CD14-positive monocyte (primary cell): ENCODE data around the gene ATG4B. TPM values are rescaled to one million over a fixed set of nuclear protein-coding genes. Genes with fewer than 3 reads are reported as not detected.

ENCODE experiments used
- DNase-seq, 3 donors: peaks; one replicate each; pipeline ENCODE4 v3.0.0-alpha.2; 2011 to 2022
- H2AFZ ChIP-seq: 2 replicates; pipeline ENCODE4 v1.6.0; 2012; ENCODE audit warnings: mild to moderate bottlenecking, low read depth, low read length, inconsistent platforms; ENCODE audit not compliant: insufficient read depth, poor library complexity, severe bottlenecking
- H3K27ac ChIP-seq, 2 donors: 1 replicate in 1 of 2; 2 replicates in 1 of 2; pipeline ENCODE4 v1.5.1; 2012 to 2013; ENCODE audit warnings: low read length in 2 of 2, control low read depth in 1 of 2, inconsistent platforms in 1 of 2, low read depth in 1 of 2, mild to moderate bottlenecking in 1 of 2
- H3K27me3 ChIP-seq, 2 donors: one replicate each; pipeline versions ENCODE4 v1.6.0 to v1.6.1; 2011 to 2013; ENCODE audit warnings: low read length in 2 of 2; ENCODE audit not compliant: control insufficient read depth in 2 of 2, insufficient read depth in 2 of 2
- H3K36me3 ChIP-seq, 2 donors: replicated peaks in 1 of 2; 1 replicate in 1 of 2; 2 replicates in 1 of 2; pipeline versions ENCODE4 v1.5.1 to v1.6.1; 2012 to 2013; ENCODE audit warnings: low read length in 2 of 2, control low read depth in 1 of 2, inconsistent platforms in 1 of 2, mild to moderate bottlenecking in 1 of 2; ENCODE audit not compliant: insufficient read depth in 2 of 2, control insufficient read depth in 1 of 2
- H3K4me1 ChIP-seq, 2 donors: 1 replicate in 1 of 2; 2 replicates in 1 of 2; pipeline versions ENCODE4 v1.5.1 to v1.6.1; 2012 to 2013; ENCODE audit warnings: low read length in 2 of 2, control low read depth in 1 of 2, inconsistent platforms in 1 of 2, mild to moderate bottlenecking in 1 of 2, moderate library complexity in 1 of 2; ENCODE audit not compliant: insufficient read depth in 2 of 2, control insufficient read depth in 1 of 2
- H3K4me2 ChIP-seq: replicated peaks from 2 replicates; pipeline ENCODE3; 2012; ENCODE audit warnings: low read length, moderate library complexity, mild to moderate bottlenecking; ENCODE audit not compliant: poor library complexity, severe bottlenecking; ENCODE audit errors: extremely low read depth
- H3K4me3 ChIP-seq, 3 experiments: fragments of 200-600 bp in 1 of 3; sonication (generic) in 1 of 3; replicated peaks in 1 of 3; 1 replicate in 2 of 3; 2 replicates in 1 of 3; pipeline ENCODE4 v1.5.1; 2011 to 2013; ENCODE audit warnings: low read length in 3 of 3, mild to moderate bottlenecking in 3 of 3, control low read depth in 2 of 3, low read depth in 2 of 3, inconsistent platforms in 1 of 3, moderate library complexity in 1 of 3
- H3K79me2 ChIP-seq: 2 replicates; pipeline ENCODE4 v1.6.0; 2012; ENCODE audit warnings: mild to moderate bottlenecking, control low read depth, inconsistent platforms, low read length, moderate library complexity; ENCODE audit not compliant: insufficient read depth
- H3K9ac ChIP-seq: 2 replicates; pipeline ENCODE4 v1.6.0; 2017; ENCODE audit warnings: low read length, mild to moderate bottlenecking; ENCODE audit not compliant: insufficient read depth, poor library complexity, severe bottlenecking
- H3K9me3 ChIP-seq, 2 donors: replicated peaks in 1 of 2; 1 replicate in 1 of 2; 2 replicates in 1 of 2; pipeline versions ENCODE4 v1.5.1 to v1.6.1; 2012 to 2013; ENCODE audit warnings: low read length in 2 of 2, control low read depth in 1 of 2; ENCODE audit not compliant: control insufficient read depth in 1 of 2, insufficient read depth in 1 of 2
- H4K20me1 ChIP-seq: 2 replicates; pipeline ENCODE4 v1.6.0; 2012; ENCODE audit warnings: mild to moderate bottlenecking, low read length, control low read depth, moderate library complexity; ENCODE audit not compliant: insufficient read depth
- H3K27ac Mint-ChIP-seq, 7 donors: one replicate each; pipeline ENCODE4 v1.8.0; 2020; ENCODE audit warnings: mild to moderate bottlenecking in 7 of 7, mixed read lengths in 7 of 7, moderate library complexity in 6 of 7, inconsistent platforms in 2 of 7
- H3K27me3 Mint-ChIP-seq, 3 donors: one replicate each; pipeline ENCODE4 v1.8.0; 2021 to 2022; ENCODE audit warnings: low read depth in 3 of 3, mild to moderate bottlenecking in 3 of 3, mixed read lengths in 3 of 3, moderate library complexity in 3 of 3, inconsistent platforms in 1 of 3
- H3K36me3 Mint-ChIP-seq, 2 donors: one replicate each; pipeline ENCODE4 v1.8.0; 2020; ENCODE audit warnings: mixed read lengths in 2 of 2, inconsistent platforms in 1 of 2, mild to moderate bottlenecking in 1 of 2
- H3K4me1 Mint-ChIP-seq: one replicate; pipeline ENCODE4 v1.8.0; 2020; ENCODE audit warnings: mild to moderate bottlenecking, mixed read lengths
- H3K4me3 Mint-ChIP-seq, 2 donors: one replicate each; pipeline ENCODE4 v1.8.0; 2020; ENCODE audit warnings: mild to moderate bottlenecking in 2 of 2, mixed read lengths in 2 of 2, moderate library complexity in 1 of 2
- H3K9me3 Mint-ChIP-seq, 7 donors: one replicate each; pipeline ENCODE4 v1.8.0; 2020 to 2022; ENCODE audit warnings: mixed read lengths in 7 of 7, mild to moderate bottlenecking in 6 of 7, moderate library complexity in 6 of 7, inconsistent platforms in 2 of 7
- CTCF ChIP-seq: fragments of 200-600 bp; IDR thresholded peaks from one replicate; pipeline ENCODE4 v1.8.0; 2022; ENCODE audit warnings: antibody characterized with exemption, mild to moderate bottlenecking
- WGBS: methylation state at CpG from one replicate; pipeline ENCODE4 v1.1.5; 2013; ENCODE audit warnings: missing lambda C conversion rate; ENCODE audit not compliant: insufficient coverage; 5-methylcytosine and 5-hydroxymethylcytosine counted together
- intact Hi-C, 2 donors: fragments of 100-400 bp; cut with micrococcal nuclease; formaldehyde crosslinking; loops; one replicate each; pipeline versions ENCODE4 v1.15.0 to v1.15.1; 2023
- polyA plus RNA-seq, 3 donors: library from polyadenylated mRNA; depleted of rRNA in 1 of 3; unstranded in 2 of 3; stranded (reverse) in 1 of 3; fragments of 300-500 nt in 2 of 3; fragments of >200 nt in 1 of 3; fragmentation: Illumina TruSeq in 2 of 3; gene quantifications; 1 replicate in 2 of 3; 2 replicates in 1 of 3; pipeline ENCODE4 v1.2.3, GENCODE V29; 2012 to 2021

The ATG4B gene
- polyA plus RNA-seq, 3 donors: 54.5 to 202 (median 58.9) TPM

GRCh38 chr2:241678307-241678706 is 40.8 kb downstream of the ATG4B start:
- peaks cover 0 to 2% (median 0%) of the 10 kb centered on the region in 3 donors for H3K27me3 Mint-ChIP-seq
- H3K36me3 Mint-ChIP-seq: peaks cover 52 to 82% of the 10 kb centered on the region in 2 donors
- peak overlapping the region in 2 of 7 donors; percentile 15 to 76 for H3K27ac Mint-ChIP-seq
- H3K79me2 ChIP-seq: peaks cover 7% of the 10 kb centered on the region
- no peak overlapping the region for H2AFZ ChIP-seq
- no peaks in the 10 kb centered on the region for H3K4me1 ChIP-seq
- TF ChIP-seq CTCF: no peak
- H3K27ac ChIP-seq: no peak overlapping the region
- WGBS: 97% methylated on average over 18 of the region's 18 CpGs
- H3K4me2 ChIP-seq: no peak overlapping the region
- H3K9me3 ChIP-seq: no peaks in the 10 kb centered on the region
- H3K4me3 Mint-ChIP-seq: no peak overlapping the region
- no peak overlapping the region for H3K9ac ChIP-seq
- H3K9me3 Mint-ChIP-seq: no peaks in the 10 kb centered on the region
- no peak overlapping the region for H3K4me3 ChIP-seq
- no peaks in the 10 kb centered on the region for H4K20me1 ChIP-seq
- intact Hi-C loops: no loop called here
- H3K36me3 ChIP-seq: peaks cover 47 to 90% of the 10 kb centered on the region in 2 donors
- H3K4me1 Mint-ChIP-seq: no peaks in the 10 kb centered on the region
- H3K27me3 ChIP-seq: no peaks in the 10 kb centered on the region
- DNase-seq: no peak

GRCh38 chr2:241678784-241679540 is 41.5 kb downstream of the ATG4B start:
- WGBS: 93% methylated on average over 18 of the region's 22 CpGs
- no peaks in the 10 kb centered on the region for H3K9me3 ChIP-seq
- peak overlapping the region in 2 of 7 donors; percentile 43 to 73 for H3K27ac Mint-ChIP-seq
- H3K4me2 ChIP-seq: no peak overlapping the region
- DNase-seq: no peak
- no peak for TF ChIP-seq CTCF
- no peak overlapping the region for H3K4me3 ChIP-seq
- H3K27me3 Mint-ChIP-seq: peaks cover 0 to 2% (median 0%) of the 10 kb centered on the region in 3 donors
- no peak overlapping the region for H2AFZ ChIP-seq
- no peaks in the 10 kb centered on the region for H3K4me1 Mint-ChIP-seq
- peaks cover 13% of the 10 kb centered on the region for H3K79me2 ChIP-seq
- no peak overlapping the region for H3K9ac ChIP-seq
- H3K27ac ChIP-seq: no peak overlapping the region
- H3K4me3 Mint-ChIP-seq: no peak overlapping the region
- H3K36me3 ChIP-seq: peaks cover 47 to 96% of the 10 kb centered on the region in 2 donors
- no peaks in the 10 kb centered on the region for H4K20me1 ChIP-seq
- intact Hi-C loops: no loop called here
- H3K36me3 Mint-ChIP-seq: peaks cover 54 to 82% of the 10 kb centered on the region in 2 donors
- no peaks in the 10 kb centered on the region for H3K9me3 Mint-ChIP-seq
- H3K27me3 ChIP-seq: no peaks in the 10 kb centered on the region
- no peaks in the 10 kb centered on the region for H3K4me1 ChIP-seq
